CD8-positive, alpha-beta T cell (primary cell): ENCODE measurements around the gene PDXK. TPM values are rescaled to one million over a fixed set of nuclear protein-coding genes. Genes with fewer than 3 reads are reported as not detected.

Experiments used
- total RNA-seq, 46 experiments: library from RNA in 2 of 46; stranded (reverse) in 2 of 46; gene quantifications; one replicate each; pipeline ENCODE4 v1.2.3 and lab custom pipeline; 2021 to 2026

Gene PDXK
- total RNA-seq, 2 experiments from 2014 or later: 60.3 to 71.1 TPM

Other genes with a start within 250 kb of the PDXK start
- gene HSF2BP, start 59.6 kb upstream of the PDXK start, total RNA-seq: 1 to 10 TPM in 1 of 2 experiments, under 1 TPM in 1; 0.64 to 1.3 TPM
- gene RRP1B, start 59.6 kb upstream of the PDXK start, total RNA-seq: 10 to 100 TPM; 24.3 to 26.1 TPM
- gene CSTB, start 57.2 kb downstream of the PDXK start, total RNA-seq: 1 to 10 TPM; 7.4 to 7.7 TPM
- gene RRP1, start 70.4 kb downstream of the PDXK start, total RNA-seq: 10 to 100 TPM; 26.8 to 26.9 TPM
- gene AGPAT3, start 146.1 kb downstream of the PDXK start, total RNA-seq: 10 to 100 TPM; 34.6 to 37.5 TPM